Measurements from ENCODE around the gene PDYN.
"Not testable (repeated sequence)": the region's sequence is repeated elsewhere in the genome, so short reads cannot be mapped to it uniquely, and the experiment has no call there.

Gene PDYN

GRCh38 chr20:1993986-1994385 lies at the start of gene PDYN:
Gene PDYN, minus strand, starts transcription at chr20:1994058. Its CDS starts 10,974 bp downstream, at chr20:1983084.
- DNase-seq (ENCODE audit: low read depth in 2 of 2), result no peak

- DNase-seq (ENCODE audit: low read depth in 2 of 2), result peak; percentile 6 to 13
These were observed 48.5 kb upstream of the PDYN start for GRCh38 chr20:2042400-2042799.

DNA sequence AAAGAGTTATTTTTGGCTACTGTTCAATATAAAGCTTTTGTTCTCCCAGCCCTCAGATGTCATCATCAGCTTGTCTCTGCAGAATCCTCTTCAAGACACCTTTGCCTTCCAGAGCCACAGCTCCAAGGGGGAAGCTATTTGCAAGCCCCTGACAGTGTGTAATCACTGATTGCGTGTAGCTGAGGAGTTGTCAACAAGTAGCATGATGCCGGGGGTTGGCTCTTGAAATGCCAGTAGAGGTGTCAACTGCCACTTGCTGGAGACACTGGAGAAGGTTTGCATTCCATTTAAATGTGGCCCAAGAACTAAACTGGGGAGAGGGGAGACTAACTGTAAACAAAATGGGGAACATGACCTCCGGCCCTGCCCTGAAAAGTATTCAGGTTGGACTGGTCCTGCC lies 44.3 kb upstream of the PDYN start:
- DNase-seq (ENCODE audit: low read depth in 2 of 2), result no peak

DNA sequence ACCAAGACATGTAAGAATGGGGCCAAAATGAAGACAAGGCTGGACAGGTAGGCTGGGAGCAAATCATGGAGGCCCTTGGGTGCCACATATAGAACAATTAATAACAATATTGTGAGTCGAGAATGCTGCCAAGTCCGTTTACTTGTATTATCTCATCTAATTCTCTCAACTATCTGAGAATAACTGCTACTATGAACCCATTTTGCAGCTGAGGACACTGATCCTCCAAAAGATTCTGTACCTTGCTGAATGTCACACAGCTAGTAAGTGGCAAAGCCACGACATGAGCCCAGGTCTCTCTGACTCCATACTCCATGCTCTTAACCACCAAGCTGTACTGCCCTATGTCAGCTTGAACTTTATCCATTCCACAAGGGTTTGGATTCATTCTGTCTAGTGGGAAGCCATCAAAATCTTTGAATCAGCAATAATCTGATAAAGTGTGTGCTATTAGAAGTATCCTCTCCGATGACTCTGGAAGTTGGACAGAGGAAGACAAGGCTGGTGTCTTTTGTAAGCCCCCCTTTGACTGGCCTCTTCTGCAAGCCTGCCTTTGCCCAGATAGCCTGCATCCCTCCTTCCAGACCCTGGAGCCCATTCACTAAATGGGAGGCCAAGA lies 43.5 kb upstream of the PDYN start:
- no peak for DNase-seq (ENCODE audit: low read depth in 2 of 2)

- not testable (repeated sequence) for DNase-seq (ENCODE audit: low read depth in 2 of 2)
These were observed 42.5 kb upstream of the PDYN start for GRCh38 chr20:2036357-2036756.

GRCh38 chr20:2032168-2032567 lies 38.3 kb upstream of the PDYN start:
- no peak for DNase-seq (ENCODE audit: low read depth in 2 of 2)

DNA sequence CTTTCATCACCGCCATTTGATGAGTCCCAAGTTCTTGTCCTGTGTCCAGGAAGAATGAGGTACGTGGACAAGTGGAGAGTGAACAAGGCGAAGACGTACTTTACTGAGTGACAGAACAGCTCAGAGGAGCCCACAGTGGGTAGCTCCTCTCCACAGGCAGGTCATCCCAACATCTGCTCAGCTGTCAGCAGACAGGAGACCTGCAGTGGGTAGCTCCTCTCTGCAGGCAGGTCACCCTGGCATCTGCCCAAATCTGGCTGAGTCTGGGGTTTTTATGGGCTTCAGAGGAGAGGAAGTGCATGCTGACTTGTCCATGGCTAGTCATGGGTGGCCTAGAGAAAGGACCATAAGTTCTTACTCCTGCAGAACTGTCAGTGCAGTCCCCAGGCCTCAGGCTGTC lies 32.7 kb upstream of the PDYN start:
- no peak for DNase-seq (ENCODE audit: low read depth in 2 of 2)

DNA sequence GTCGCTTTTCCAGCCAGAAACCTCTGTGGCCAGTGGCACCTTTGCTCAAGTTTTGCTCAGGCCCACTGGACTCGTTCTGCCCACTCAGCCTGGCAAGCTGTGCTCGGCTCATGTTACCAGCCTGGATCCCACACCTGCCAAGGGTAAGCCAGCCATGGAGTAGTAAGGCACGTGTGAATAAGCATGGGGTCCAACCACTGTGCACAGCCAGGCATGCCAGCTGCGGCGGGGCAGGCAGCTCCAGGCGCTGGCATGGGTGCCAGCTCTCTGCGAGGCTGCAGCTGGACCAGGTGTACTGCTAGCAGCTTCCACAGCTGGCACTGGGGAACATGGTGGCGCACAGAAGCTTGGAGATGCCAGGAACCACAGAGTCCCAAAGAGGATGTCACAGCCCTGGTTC lies 32.1 kb upstream of the PDYN start:
- DNase-seq (ENCODE audit: low read depth in 2 of 2), result no peak

DNA sequence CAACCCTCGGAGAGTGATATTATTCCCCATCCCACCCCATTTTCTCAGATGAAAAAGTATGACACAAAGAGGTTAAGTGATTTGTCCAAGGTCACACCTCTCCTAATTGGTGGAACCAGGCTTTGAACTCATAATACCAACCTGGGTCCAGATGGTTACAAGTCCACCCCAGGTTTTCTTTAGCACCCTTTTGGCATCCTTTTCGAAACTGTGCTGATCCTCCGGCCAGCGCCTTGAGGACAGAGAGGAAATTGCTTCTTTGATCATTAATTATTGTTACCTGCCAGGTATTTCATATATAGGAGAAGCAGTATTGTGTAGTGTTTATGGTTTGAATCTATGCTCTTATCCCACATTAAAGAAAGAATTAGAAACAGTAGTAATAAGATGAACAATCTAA lies 29.3 kb upstream of the PDYN start:
- DNase-seq (ENCODE audit: low read depth in 2 of 2), result no peak

- DNase-seq (ENCODE audit: low read depth in 2 of 2), result no peak
These were observed 28.3 kb upstream of the PDYN start for GRCh38 chr20:2022163-2022562.

DNA sequence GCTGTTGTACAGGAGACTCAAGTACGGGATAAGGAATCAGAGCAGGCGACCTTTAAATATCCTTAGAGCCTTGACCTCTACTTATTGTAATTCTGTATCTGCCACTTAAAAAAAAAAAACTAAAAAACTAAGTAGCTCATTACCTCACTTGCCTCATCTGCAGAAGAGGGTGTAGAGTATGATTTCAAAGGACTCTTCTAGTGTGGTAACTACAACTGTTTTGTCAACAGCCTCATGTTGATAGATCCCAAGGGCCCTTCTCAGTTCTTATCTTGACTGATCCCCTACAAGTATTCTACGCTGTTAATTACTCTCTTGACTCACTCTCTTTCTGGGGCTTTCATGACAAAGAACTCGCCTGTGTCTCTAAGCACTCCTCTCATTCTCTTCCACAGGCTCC lies 16.7 kb upstream of the PDYN start:
- DNase-seq (ENCODE audit: low read depth in 2 of 2), result no peak

DNA sequence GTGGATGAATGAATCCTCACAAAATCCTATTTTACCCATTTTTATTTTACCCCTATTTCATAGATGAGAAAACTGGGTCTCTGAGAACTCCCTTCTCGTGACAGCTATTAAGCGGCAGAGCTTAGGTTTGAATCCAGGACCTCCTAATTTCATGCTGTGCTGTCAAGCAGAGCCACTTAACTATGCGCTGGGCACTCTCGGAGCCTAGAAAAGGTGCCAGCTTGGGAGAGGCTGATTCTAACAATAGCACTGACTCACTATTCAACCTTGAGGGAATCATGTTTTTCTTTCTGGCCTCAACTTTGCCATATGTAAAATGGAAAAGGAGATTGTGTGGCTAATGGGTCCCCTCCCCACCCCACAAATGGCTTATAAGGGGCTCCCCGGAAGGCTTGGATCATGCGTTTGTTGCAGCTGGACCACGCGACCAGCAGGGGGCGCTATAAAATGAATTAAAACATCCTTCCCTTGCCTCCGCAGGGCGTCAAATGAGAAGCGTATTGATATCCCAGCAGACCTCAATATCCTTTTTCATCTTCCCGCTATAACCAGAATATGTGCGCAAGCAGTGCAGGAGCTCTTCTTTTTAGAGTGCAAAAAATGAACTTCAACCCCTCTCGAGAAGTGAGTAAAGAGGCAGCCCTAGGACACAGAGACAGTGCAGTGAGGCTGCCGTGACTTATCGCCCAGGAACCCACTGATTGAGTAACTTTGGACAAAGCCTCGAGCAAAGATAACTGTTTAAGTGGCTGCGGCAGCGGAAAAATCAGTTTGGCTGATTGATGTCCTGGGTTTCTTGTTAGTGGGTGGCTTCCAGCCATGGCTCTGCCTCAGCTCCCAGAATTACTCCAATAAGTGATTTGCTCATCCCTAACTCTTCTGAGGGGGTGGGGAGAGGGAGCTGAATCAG lies 12.8 kb upstream of the PDYN start:
- peak in 1 of 2 experiments; percentile 6 for DNase-seq (ENCODE audit: low read depth in 2 of 2)

GRCh38 chr20:2005831-2006426 lies 12.1 kb upstream of the PDYN start:
- peak; percentile 19 to 21 for DNase-seq (ENCODE audit: low read depth in 2 of 2)

DNA sequence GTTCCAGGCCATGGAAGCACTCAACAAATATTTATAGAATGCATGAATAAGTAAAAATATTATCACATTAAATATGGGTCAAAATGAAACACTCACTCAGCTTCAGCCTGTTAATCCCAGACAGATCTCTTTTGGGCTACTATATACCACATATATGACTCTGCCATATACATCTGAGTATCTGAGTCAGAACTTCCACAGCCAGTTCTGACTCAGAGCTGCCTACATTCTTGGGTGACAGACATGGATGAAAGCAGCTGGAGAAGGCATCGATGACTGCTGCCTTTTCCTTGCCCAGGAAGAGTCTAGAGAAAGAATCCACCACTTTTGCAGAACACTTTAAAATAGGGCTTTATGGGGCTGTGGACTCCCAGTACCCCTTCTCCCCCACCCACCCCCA lies 11.5 kb upstream of the PDYN start:
- DNase-seq (ENCODE audit: low read depth in 2 of 2), result no peak

GRCh38 chr20:2004171-2004570 lies 10.3 kb upstream of the PDYN start:
- DNase-seq (ENCODE audit: low read depth in 2 of 2), result no peak

DNA sequence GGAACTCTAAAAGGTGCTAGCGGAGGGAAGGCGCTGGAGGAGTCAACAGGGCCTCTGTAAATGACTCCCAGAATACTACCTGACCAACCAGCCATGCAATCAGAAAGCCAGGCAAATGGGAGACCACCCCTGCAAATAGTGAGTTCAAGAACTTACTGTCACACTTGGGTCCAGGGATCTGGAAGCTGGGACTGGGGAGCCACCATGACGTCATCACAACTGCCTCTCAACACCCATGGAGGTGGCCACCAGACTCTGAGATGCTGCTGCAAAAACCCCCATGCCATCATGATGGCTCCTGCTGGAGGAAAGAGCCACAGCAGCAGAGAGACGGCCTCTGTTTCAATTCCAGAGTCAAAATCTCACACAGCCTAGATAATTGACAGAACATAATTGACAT lies 8.5 kb upstream of the PDYN start:
- DNase-seq (ENCODE audit: low read depth in 2 of 2), result no peak

DNA sequence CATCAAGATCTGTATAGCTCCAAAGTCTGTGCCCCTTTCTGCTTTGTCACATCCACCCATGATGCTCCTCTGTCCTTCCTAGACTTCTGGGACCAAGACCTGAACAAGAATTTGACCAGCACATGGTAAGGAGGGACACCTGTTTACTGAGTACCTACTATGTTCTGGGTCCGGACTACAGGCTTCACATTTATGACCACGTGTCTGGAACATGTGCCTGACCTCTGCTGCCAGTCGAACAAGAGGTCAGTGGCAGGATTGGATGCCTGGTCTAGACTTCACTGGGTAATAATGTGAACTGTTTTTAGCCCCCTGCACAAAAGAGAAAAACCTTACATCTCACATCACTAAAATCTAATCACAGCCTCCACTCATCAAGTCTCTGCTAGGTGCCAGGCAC lies 7.3 kb upstream of the PDYN start:
- DNase-seq (ENCODE audit: low read depth in 2 of 2), result no peak

GRCh38 chr20:2000285-2000684 lies 6.4 kb upstream of the PDYN start:
- DNase-seq (ENCODE audit: low read depth in 2 of 2), result no peak

GRCh38 chr20:1998715-1999114 lies 4.9 kb upstream of the PDYN start:
- DNase-seq (ENCODE audit: low read depth in 2 of 2), result no peak

DNA sequence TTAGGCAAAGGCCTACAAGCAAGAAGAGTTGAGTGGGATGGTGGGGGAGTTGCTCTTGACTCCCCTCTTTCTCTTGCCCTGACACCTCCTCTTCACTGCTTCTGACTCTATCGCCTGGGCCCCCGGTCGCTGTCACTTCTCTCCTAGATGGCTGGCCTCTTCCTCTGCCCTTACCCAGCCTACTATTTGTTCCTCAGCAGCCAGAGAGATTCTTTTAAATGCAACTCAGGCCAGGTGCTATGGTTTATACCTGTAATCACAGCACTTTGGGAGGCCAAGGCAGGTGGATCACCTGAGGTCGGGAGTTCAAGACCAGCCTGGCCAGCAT lies 4.3 kb upstream of the PDYN start:
- DNase-seq (ENCODE audit: low read depth in 2 of 2), result no peak

DNA sequence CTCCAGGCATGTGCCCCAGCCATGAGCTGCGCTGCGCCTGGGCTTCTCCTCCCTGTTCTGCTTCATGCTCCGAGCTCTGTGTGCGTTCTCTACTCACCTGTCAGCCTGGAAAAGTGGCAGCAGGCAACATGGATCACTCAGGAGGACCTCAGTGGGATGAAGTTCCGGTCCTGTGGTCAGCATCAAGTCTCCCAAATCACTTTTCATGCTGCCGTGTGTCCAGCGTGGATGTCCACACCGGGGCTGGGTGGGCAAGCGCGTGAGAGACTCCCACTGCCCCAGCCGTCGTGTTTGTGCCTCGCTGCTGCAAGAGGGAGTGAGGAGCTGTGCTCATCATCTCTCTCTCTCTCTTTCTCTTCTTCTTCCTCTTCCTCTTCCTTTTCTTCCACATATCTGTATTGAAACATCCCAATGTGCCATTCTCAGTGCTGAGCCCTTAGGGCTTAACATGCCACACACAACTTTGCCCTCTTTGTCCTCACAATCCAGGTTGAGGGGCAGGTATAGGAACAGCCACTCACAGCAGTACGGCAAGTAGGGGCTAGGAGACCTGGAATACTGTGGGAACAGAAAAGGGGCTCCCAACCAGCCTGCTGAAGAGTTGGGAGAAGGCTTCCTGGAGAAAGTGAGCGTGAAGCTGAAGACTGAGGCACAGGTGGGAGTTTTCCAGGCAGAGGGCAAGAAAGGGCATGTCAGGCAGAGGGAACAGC lies 3.8 kb upstream of the PDYN start:
- no peak for DNase-seq (ENCODE audit: low read depth in 2 of 2)

DNA sequence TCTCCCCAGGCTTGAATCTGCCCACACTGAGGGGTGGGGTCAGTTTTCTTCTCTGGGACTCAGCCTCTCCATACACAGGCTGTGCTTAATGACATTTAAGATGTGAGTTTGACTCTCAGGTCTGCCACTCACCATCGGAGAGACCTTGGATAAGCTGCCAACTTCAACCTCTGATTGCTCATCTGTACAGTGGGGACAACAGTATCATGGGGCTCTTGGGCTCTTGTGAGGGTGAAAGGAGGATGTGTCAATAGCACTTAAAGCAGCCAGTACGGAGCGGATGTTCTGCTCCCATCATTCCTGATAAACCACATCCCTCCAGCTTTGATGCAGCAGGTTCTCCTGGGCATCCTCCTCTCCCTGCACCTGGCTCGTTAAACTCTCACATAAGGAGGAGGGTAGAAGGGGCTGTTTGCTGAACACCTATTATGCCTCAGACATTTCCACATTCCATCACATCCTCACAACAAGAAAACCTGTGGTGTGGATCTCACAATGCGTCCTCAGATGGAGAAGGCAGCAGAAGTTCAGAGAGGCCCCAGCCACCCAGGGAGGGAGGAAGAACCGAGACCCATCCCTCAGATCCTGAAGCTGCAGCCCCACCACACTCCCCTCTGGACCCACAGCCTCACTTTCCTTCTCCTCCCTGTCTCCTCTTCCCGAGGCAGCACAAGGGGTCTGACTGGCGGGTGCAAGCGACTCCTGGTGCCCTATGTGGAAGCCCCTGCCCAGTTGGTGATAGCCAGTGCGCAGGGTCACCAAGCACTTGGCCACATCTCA lies 1.9 kb upstream of the PDYN start:
- DNase-seq (ENCODE audit: low read depth in 2 of 2), result no peak
